GM12892 (cell line): ENCODE results near the gene DCTN2.

Source experiments
- POLR2A ChIP-seq: IDR thresholded peaks from 2 replicates; pipeline ENCODE4 v1.6.1; 2011; ENCODE audit warnings: low read depth, low read length, control low read depth
- POLR2AphosphoS5 ChIP-seq: IDR thresholded peaks from 2 replicates; pipeline ENCODE4 v1.6.1; 2011; ENCODE audit warnings: low read depth, low read length, control low read depth
- TAF1 ChIP-seq: IDR thresholded peaks from 2 replicates; pipeline ENCODE4 v1.6.1; 2011; ENCODE audit warnings: low read depth, mild to moderate bottlenecking, control low read depth, low read length, borderline replicate concordance

- TF ChIP-seq POLR2A (no peak), POLR2AphosphoS5 (no peak), TAF1 (no peak)
Observed at GRCh38 chr12:57552306-57552651, 5.3 kb upstream of the DCTN2 start.
